H1 (cell line): ENCODE data around the gene PPP2R2C. TPM values are rescaled to one million over a fixed set of nuclear protein-coding genes. Genes with fewer than 3 reads are reported as not detected.

Source experiments
- EP300 ChIP-seq, 2 experiments: IDR thresholded peaks; 1 replicate in 1 of 2; 2 replicates in 1 of 2; pipeline ENCODE4 v1.6.1; 2011 to 2012; ENCODE audit warnings: low read depth in 2 of 2, low read length in 2 of 2, mild to moderate bottlenecking in 2 of 2, borderline replicate concordance in 1 of 2, inconsistent platforms in 1 of 2, moderate library complexity in 1 of 2
- polyA plus RNA-seq, 7 experiments: library from polyadenylated mRNA; depleted of rRNA in 3 of 7; stranded (reverse) in 5 of 7; unstranded in 2 of 7; fragments of >200 nt in 5 of 7; fragments of 200-250 nt in 2 of 7; gene quantifications; 1 replicate in 5 of 7; 2 replicates in 1 of 7; 4 replicates in 1 of 7; pipeline versions ENCODE4 v1.2.1 to v1.2.3, GENCODE V29; 2011 to 2013; ENCODE audit warnings: missing spikeins in 2 of 7, mixed read lengths in 2 of 7
- total RNA-seq: library from RNA; stranded (reverse); fragmentation: NEBNext Ultra II Directional; extraction: Animal tissue kit (Norgen Biotek cat#: 25700); gene quantifications from 2 replicates; pipeline ENCODE4 v1.2.1, GENCODE V29; 2021

PPP2R2C gene
- total and polyA plus RNA-seq, 2 of the 8 experiments (the other 6 are each of a cell fraction or from before 2014, with no cell fraction given): 6.4 TPM

- TF ChIP-seq EP300 (IDR thresholded peaks at IDR 0.05; ENCODE audit: borderline replicate concordance in 1 of 2, low read depth in 2 of 2, low read length in 2 of 2): no peak
- TF ChIP-seq, all 59 proteins: peak for 0
These were observed 130.7 kb downstream of the PPP2R2C start (continued) for GRCh38 chr4:6341696-6342095.
